Activated naive CD4-positive, alpha-beta T cell treated with anti-CD3 and anti-CD28 coated beads, Interleukin-2, amount 50 U/mL, for 72 hours (primary cell): ENCODE data around the gene FLNC. TPM values are rescaled to one million over a fixed set of nuclear protein-coding genes. Genes with fewer than 3 reads are reported as not detected.

Experiments used
- ATAC-seq, 2 donors: fragments of 150-1000 bp; cut with Tn5 transposase; 2 replicates each; pipeline ENCODE4 v1.10.0; 2021; ENCODE audit warnings: mild to moderate bottlenecking in 2 of 2, moderate library complexity in 2 of 2
- DNase-seq, 2 donors: peaks; one replicate each; pipeline ENCODE4 v3.0.0; 2021 to 2022; ENCODE audit warnings: low spot score in 2 of 2
- H3K27ac Mint-ChIP-seq, 2 donors: one replicate each; pipeline ENCODE4 v1.8.0; 2022; ENCODE audit warnings: mild to moderate bottlenecking in 2 of 2, mixed read lengths in 2 of 2
- H3K36me3 Mint-ChIP-seq, 2 donors: one replicate each; pipeline ENCODE4 v1.8.0; 2022; ENCODE audit warnings: mixed read lengths in 2 of 2
- H3K9me3 Mint-ChIP-seq, 2 donors: one replicate each; pipeline ENCODE4 v1.8.0; 2022; ENCODE audit warnings: mixed read lengths in 2 of 2
- total RNA-seq, 2 donors: library from RNA; stranded (reverse); gene quantifications; one replicate each; pipeline ENCODE4 v1.2.3, GENCODE V29; 2022

Gene FLNC
- total RNA-seq, 2 donors from 2014 or later = 0.02 to 0.14 TPM

- ATAC-seq = no peak
- Mint-ChIP-seq H3K36me3 (peaks cover 5 to 6% of the 10 kb centered on the region in 2 donors), H3K27ac (no peak overlapping the region), H3K9me3 (peaks cover 4 to 11% of the 10 kb centered on the region in 2 donors)
- DNase-seq = no peak
Measured at GRCh38 chr7:128902761-128903585, 72.8 kb downstream of the FLNC start.

DNA sequence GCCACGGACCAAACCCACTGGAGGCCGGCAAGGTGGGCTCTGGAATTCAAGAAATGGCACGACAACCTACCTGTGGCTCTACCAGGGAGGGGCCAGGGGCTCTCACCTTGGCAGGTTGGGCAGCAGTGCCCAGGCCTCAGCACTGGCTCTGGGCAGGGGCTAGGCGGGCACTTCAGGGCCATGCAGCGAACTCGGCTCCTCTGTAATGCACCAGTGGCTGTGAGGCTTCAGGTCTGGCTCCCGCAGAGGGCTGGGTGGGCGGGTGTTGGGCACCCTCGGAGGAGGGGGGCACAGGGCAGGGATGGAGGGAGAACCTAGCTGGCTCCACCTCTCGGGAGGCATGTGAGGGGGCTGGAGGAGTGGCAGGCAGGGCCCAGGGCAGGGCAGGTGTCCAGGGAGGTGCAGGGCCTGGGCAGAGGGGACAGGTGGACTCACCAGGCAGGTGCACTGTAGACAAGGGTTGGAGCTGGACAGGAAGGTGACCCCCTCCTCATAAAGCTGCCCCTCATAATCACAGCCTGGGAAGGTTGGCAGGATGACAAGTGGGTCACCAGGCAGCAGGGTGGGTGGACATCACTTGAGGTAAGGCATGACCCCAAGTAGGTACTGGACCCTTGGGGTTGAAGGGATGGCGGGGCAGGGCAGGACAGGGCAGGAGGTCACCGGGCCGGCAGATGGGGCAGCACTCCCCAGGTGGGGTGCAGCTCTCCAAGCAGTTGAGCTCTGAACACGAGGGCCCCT is 73.6 kb downstream of the FLNC start:
- no peak for ATAC-seq
- H3K36me3 Mint-ChIP-seq = no peaks in the 10 kb centered on the region
- H3K27ac Mint-ChIP-seq = no peak overlapping the region
- H3K9me3 Mint-ChIP-seq = peaks cover 0 to 6% of the 10 kb centered on the region in 2 donors
- DNase-seq = no peak

- DNase-seq (peak in 1 of 2 donors; percentile 38), ATAC-seq (peak; percentile 86 to 87)
- no peak overlapping the region for H3K27ac Mint-ChIP-seq
- H3K9me3 Mint-ChIP-seq = peaks cover 0 to 6% of the 10 kb centered on the region in 2 donors
- H3K36me3 Mint-ChIP-seq = no peaks in the 10 kb centered on the region
Measured at GRCh38 chr7:128904381-128905197, 74.4 kb downstream of the FLNC start.

DNA sequence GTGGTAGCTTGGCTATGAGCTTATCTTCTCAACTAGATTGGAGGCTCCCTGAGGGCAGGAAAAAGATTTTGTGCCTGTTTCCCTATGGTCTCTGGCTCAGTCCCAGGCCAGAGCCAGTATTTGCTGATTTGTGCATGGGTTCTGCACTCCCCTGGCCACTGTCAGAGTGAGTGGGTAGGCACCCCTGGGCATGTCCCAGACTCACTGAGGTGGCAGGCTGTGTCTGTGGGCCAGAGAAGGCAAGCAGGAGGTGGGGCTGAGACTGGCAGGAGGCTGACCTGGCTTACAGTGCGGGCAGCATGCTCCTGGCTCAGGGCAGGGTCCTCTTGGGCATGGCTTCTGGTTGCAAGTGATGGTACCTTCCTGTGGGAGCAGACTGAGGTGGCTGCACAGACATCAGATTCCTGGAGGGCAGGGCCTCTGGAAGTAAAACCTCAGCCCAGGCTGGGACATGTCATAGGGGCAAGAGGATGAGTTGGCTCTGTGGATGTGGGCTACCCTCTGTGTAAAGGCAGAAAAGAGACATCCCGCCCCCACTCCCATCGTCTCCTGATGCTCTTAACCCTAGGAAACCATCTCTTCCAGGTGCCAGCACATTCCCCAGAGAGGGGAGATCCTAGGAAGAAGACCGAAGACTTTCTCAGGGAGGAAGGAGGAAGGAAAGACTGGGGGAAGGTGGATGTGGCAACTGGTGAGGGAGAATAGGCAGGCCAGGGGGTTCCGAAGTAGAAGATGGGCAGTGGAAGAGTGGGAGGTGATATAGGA is 76.0 kb downstream of the FLNC start:
- H3K27ac Mint-ChIP-seq = no peak overlapping the region
- no peaks in the 10 kb centered on the region for H3K9me3 Mint-ChIP-seq
- no peaks in the 10 kb centered on the region for H3K36me3 Mint-ChIP-seq
- ATAC-seq (no peak), DNase-seq (no peak)

- Mint-ChIP-seq H3K27ac (no peak overlapping the region), H3K36me3 (no peaks in the 10 kb centered on the region), H3K9me3 (no peaks in the 10 kb centered on the region)
- no peak for ATAC-seq
- DNase-seq = no peak
Measured at GRCh38 chr7:128906766-128907559, 76.8 kb downstream of the FLNC start.

Other genes starting within 250 kb of the FLNC start
- 1 to 10 TPM in 1 of 2 donors, under 1 TPM in 1; 0.14 to 1.1 TPM for gene GARIN1A, start 158.1 kb upstream of the FLNC start, total RNA-seq
- gene CALU, start 91.0 kb upstream of the FLNC start, total RNA-seq = 10 to 100 TPM; 28.6 to 48.9 TPM
- not detected for gene OPN1SW, start 54.6 kb upstream of the FLNC start, total RNA-seq
- gene CCDC136, start 38.4 kb upstream of the FLNC start, total RNA-seq = 10 to 100 TPM in 1 of 2 donors, 1 to 10 TPM in 1; 6.7 to 20.3 TPM
- gene ATP6V1F, start 32.5 kb downstream of the FLNC start, total RNA-seq = 100 to 1,000 TPM; 104 to 113 TPM
- under 1 TPM; 0.16 TPM for gene KCP, start 80.3 kb downstream of the FLNC start, total RNA-seq
- 1 to 10 TPM; 6.1 to 9.7 TPM for gene IRF5, start 107.5 kb downstream of the FLNC start, total RNA-seq
- 10 to 100 TPM; 60.4 to 67.3 TPM for gene TNPO3, start 224.7 kb downstream of the FLNC start, total RNA-seq